A673 (cell line): ENCODE measurements around the gene RAMP1. TPM values are rescaled to one million over a fixed set of nuclear protein-coding genes. Genes with fewer than 3 reads are reported as not detected.

Experiments
- BruUV-seq: library from RNA; stranded (reverse); fragments of 400-500 nt; replicated peaks from 2 replicates; lab custom pipeline; 2021; lab: Mats Ljungman, UMichigan
- CTCF ChIA-PET: fragments of 300-600 bp; sonication (Branson Sonifier 250); formaldehyde crosslinking; loops from one replicate; lab custom pipeline; 2022; ENCODE audit warnings: antibody characterized with exemption; lab: Charles Lee
- POLR2A ChIA-PET: fragments of 300-600 bp; sonication (Branson Sonifier 250); formaldehyde crosslinking; loops from one replicate; lab custom pipeline; 2022; ENCODE audit warnings: antibody characterized with exemption; ENCODE audit not compliant: low non-redundant PET; lab: Charles Lee
- DNase-seq: peaks from one replicate; pipeline ENCODE4 v3.0.0-alpha.2; 2015; ENCODE audit warnings: low spot score
- H3K27ac ChIP-seq: fragments of 200-600 bp; sonication (generic); 2 replicates; pipeline ENCODE4 v1.5.1; 2016; ENCODE audit warnings: mixed run types, low read depth, mild to moderate bottlenecking, mixed read lengths, antibody characterized with exemption, low read length; ENCODE audit not compliant: poor library complexity, severe bottlenecking
- H3K27me3 ChIP-seq: fragments of 200-600 bp; sonication (generic); replicated peaks from 2 replicates; pipeline ENCODE4 v1.6.1; 2017; ENCODE audit warnings: mixed run types, low read depth, mild to moderate bottlenecking, mixed read lengths, antibody characterized with exemption, low read length; ENCODE audit not compliant: insufficient read depth, poor library complexity
- H3K36me3 ChIP-seq: fragments of 200-600 bp; sonication (generic); 2 replicates; pipeline ENCODE4 v1.6.1; 2016; ENCODE audit warnings: mixed run types, mild to moderate bottlenecking, mixed read lengths, antibody characterized with exemption, low read length; ENCODE audit not compliant: insufficient read depth, poor library complexity, severe bottlenecking
- H3K4me1 ChIP-seq: fragments of 200-600 bp; sonication (generic); 2 replicates; pipeline ENCODE4 v1.6.1; 2017; ENCODE audit warnings: mixed run types, mild to moderate bottlenecking, mixed read lengths, antibody characterized with exemption, low read length; ENCODE audit not compliant: insufficient read depth, poor library complexity, severe bottlenecking
- H3K4me3 ChIP-seq: fragments of 200-600 bp; sonication (generic); 2 replicates; pipeline ENCODE4 v1.5.1; 2016; ENCODE audit warnings: low read depth, mixed run types, mild to moderate bottlenecking, mixed read lengths, low read length; ENCODE audit not compliant: poor library complexity, severe bottlenecking
- H3K9me3 ChIP-seq: fragments of 200-600 bp; sonication (generic); 2 replicates; pipeline ENCODE4 v1.6.1; 2016; ENCODE audit warnings: mixed run types, low read depth, mild to moderate bottlenecking, mixed read lengths, antibody characterized with exemption, low read length; ENCODE audit not compliant: poor library complexity, severe bottlenecking
- EZH2 ChIP-seq: fragments of 200-600 bp; sonication (generic); IDR thresholded peaks from 2 replicates; pipeline ENCODE4 v1.6.1; 2017; ENCODE audit warnings: borderline replicate concordance, low read depth, mild to moderate bottlenecking, mixed read lengths, antibody characterized with exemption, low read length; ENCODE audit not compliant: poor library complexity, severe bottlenecking
- intact Hi-C: fragments of 100-400 bp; cut with micrococcal nuclease; formaldehyde crosslinking; loops from one replicate; pipeline ENCODE4 v1.10.0; 2022; ENCODE audit not compliant: unreplicated experiment
- total RNA-seq: library from RNA; stranded (reverse); gene quantifications from 2 replicates; pipeline ENCODE4 v1.2.3, GENCODE V29; 2021
- TF ChIP-seq, protein P1 (sequence below): fragments of 300-800, 200-600 bp; sonication (generic); conservative IDR thresholded peaks from 2 replicates; pipeline ENCODE4 v1.5.1; 2017; ENCODE audit warnings: low read depth, mild to moderate bottlenecking, antibody characterized with exemption, low read length, moderate library complexity, mixed read lengths

RAMP1 gene
- total RNA-seq, 1 experiment from 2014 or later = 24.8 TPM

DNA sequence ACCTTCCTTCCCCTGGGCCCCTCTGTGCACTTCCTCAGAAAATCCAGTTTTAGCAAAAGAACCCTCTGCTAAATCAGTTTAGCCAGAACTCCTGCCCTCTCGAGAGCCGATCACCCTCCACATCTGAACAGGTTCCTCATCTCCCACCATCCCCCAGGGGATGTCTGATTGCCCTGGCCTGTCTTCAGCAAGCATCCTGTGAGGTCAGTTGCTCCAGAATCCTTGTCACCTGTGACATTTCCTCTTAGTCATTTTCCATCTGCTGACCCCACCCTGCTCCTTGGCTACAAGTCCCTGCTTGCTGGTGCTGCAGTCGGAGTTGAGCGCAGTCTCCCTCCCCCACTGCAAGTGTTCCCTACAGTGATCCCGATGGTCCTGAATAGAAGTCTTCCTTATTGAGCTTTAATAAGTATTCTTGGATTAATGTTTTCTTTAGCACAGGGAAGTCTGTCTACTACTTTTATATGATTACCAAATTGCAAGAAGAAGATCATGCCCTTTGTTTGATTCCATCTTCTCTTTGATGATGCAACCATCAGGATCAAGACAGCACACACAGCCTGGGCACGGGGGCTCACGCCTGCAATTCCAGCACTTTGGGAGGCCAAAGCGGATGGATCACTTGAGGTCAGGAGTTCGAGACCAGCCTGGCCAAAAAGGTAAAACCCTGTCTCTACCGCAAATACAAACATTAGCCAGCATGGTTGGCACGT, 76.5 kb downstream of the RAMP1 start:
- CTCF ChIA-PET = no interaction called here
- intact Hi-C loops = no loop called here
- no peak for DNase-seq
- POLR2A ChIA-PET = interaction anchor here (0.7 kb wide), 1 partner anchor 79 kb away, joined by 4 read pairs; no protein-coding TSS in a partner anchor
- Histone ChIP-seq H3K9me3 (no peaks in the 10 kb centered on the region), H3K4me3 (no peak overlapping the region), H3K27ac (no peak overlapping the region), H3K27me3 (no peaks in the 10 kb centered on the region), H3K36me3 (no peaks in the 10 kb centered on the region), H3K4me1 (no peaks in the 10 kb centered on the region)
- BruUV-seq = no TSS peak
- TF ChIP-seq, protein P1, sequence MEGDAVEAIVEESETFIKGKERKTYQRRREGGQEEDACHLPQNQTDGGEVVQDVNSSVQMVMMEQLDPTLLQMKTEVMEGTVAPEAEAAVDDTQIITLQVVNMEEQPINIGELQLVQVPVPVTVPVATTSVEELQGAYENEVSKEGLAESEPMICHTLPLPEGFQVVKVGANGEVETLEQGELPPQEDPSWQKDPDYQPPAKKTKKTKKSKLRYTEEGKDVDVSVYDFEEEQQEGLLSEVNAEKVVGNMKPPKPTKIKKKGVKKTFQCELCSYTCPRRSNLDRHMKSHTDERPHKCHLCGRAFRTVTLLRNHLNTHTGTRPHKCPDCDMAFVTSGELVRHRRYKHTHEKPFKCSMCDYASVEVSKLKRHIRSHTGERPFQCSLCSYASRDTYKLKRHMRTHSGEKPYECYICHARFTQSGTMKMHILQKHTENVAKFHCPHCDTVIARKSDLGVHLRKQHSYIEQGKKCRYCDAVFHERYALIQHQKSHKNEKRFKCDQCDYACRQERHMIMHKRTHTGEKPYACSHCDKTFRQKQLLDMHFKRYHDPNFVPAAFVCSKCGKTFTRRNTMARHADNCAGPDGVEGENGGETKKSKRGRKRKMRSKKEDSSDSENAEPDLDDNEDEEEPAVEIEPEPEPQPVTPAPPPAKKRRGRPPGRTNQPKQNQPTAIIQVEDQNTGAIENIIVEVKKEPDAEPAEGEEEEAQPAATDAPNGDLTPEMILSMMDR = no peak
- TF ChIP-seq EZH2 = no peak

DNA sequence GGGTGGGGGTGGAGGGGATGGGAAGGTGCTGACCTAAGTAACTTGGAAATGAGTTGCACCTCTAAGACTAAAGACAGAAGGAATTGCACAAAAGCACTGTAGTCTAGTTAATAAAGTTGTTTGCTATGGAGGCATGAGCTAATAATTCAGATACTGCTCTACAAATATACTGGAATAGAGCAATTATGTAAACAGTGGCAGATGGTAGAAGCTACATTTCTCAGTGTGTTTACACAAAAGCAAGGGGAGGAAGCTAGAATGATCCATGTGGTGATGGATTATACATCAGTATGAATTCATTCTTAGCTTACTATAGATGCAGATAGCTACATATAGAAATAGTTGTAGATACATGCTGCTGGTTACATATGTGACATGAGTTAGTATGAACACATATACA, 79.8 kb downstream of the RAMP1 start:
- intact Hi-C loops = no loop called here
- no TSS peak for BruUV-seq
- H3K9me3 ChIP-seq = peaks cover 4% of the 10 kb centered on the region
- CTCF ChIA-PET = no interaction called here
- POLR2A ChIA-PET = interaction anchor here (0.6 kb wide), 1 partner anchor 111 kb away, joined by 3 read pairs; no protein-coding TSS in a partner anchor
- no peaks in the 10 kb centered on the region for H3K36me3 ChIP-seq
- no peak overlapping the region for H3K27ac ChIP-seq
- DNase-seq = no peak
- no peaks in the 10 kb centered on the region for H3K27me3 ChIP-seq
- TF ChIP-seq, protein P1 = no peak
- no peak for TF ChIP-seq EZH2
- no peaks in the 10 kb centered on the region for H3K4me1 ChIP-seq
- H3K4me3 ChIP-seq = no peak overlapping the region

- no peak for DNase-seq
- ChIA-PET CTCF (no interaction called here), POLR2A (no interaction called here)
- intact Hi-C loops = no loop called here
- Histone ChIP-seq H3K27ac (no peak overlapping the region), H3K27me3 (no peaks in the 10 kb centered on the region), H3K9me3 (peaks cover 4% of the 10 kb centered on the region), H3K4me1 (no peaks in the 10 kb centered on the region), H3K36me3 (no peaks in the 10 kb centered on the region), H3K4me3 (no peak overlapping the region)
- TF ChIP-seq, protein P1 = no peak
- no peak for TF ChIP-seq EZH2
- BruUV-seq = no TSS peak
Measured at GRCh38 chr2:237940828-237941227, 81.4 kb downstream of the RAMP1 start.
